Coronary artery (tissue), 2 donors: ENCODE measurements around the gene BAZ1A.

Experiments used
- DNase-seq: peaks from one replicate; pipeline ENCODE4 v3.0.0-alpha.2; 2017; ENCODE audit warnings: low spot score
- H3K27ac ChIP-seq, 2 donors: fragments of 200-600 bp; sonication (generic); one replicate each; pipeline ENCODE4 v1.5.1; 2016 to 2019
- H3K4me3 ChIP-seq: fragments of 200-600 bp; sonication (generic); 2 replicates; pipeline ENCODE4 v1.5.1; 2016; ENCODE audit warnings: mild to moderate bottlenecking, moderate library complexity
- CTCF ChIP-seq: fragments of 200-600 bp; sonication (generic); IDR thresholded peaks from one replicate; pipeline ENCODE4 v1.5.1; 2019; ENCODE audit warnings: antibody characterized with exemption

BAZ1A gene

DNA sequence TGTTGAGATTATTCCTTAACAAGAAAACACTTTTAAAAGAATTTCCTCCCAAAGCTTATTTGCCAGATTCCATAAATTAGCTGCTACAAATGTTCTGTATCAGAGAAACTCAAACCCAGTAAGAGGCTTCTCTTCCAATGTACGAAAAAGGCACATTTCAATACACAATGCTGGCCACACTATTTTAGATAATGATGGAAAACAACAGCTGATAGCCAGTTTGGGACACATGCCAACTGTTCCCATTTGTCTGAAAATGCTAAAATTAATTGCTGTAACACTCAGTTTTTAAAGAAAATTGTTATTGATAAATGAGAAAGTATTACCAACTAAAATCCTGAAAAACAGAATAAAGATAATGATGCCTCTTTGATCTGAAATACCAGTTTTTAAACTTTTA is 165.2 kb downstream of the BAZ1A start:
- no peak for DNase-seq
- Histone ChIP-seq H3K4me3 (peak overlapping the region; percentile 1), H3K27ac (peak overlapping the region; percentile 65)
- TF ChIP-seq CTCF, result no peak

GRCh38 chr14:34707722-34708121 is 167.4 kb downstream of the BAZ1A start:
- Histone ChIP-seq H3K27ac (no peak overlapping the region), H3K4me3 (no peak overlapping the region)
- no peak for TF ChIP-seq CTCF
- no peak for DNase-seq
